Measurements from ENCODE around the gene SEMA4D.

Gene SEMA4D

GRCh38 chr9:89432986-89433530, 64.9 kb downstream of the SEMA4D start:
- DNase-seq (ENCODE audit: low read depth, low spot score), result no peak
- H3K4me3 ChIP-seq (ENCODE audit: low read depth, low read length), result no peak overlapping the region
- in situ Hi-C loops (cut with HindIII; ENCODE audit: low sequenced_read_pairs), result no loop called here
- no peak for TF ChIP-seq CTCF (IDR thresholded peaks at IDR 0.05; ENCODE audit: low read depth, low read length)

- in situ Hi-C loops (cut with HindIII; ENCODE audit: low sequenced_read_pairs), result no loop called here
- no peak for DNase-seq (ENCODE audit: low read depth, low spot score)
- H3K4me3 ChIP-seq (ENCODE audit: low read depth, low read length), result no peak overlapping the region
- TF ChIP-seq CTCF (IDR thresholded peaks at IDR 0.05; ENCODE audit: low read depth, low read length), result no peak
These were observed 65.8 kb downstream of the SEMA4D start for GRCh38 chr9:89431930-89432725.

- no peak for DNase-seq (ENCODE audit: low read depth, low spot score)
- in situ Hi-C loops (cut with HindIII; ENCODE audit: low sequenced_read_pairs), result no loop called here
- H3K4me3 ChIP-seq (ENCODE audit: low read depth, low read length), result no peak overlapping the region
- no peak for TF ChIP-seq CTCF (IDR thresholded peaks at IDR 0.05; ENCODE audit: low read depth, low read length)
These were observed 66.9 kb downstream of the SEMA4D start for GRCh38 chr9:89430995-89431394.

GRCh38 chr9:89428901-89429890, 68.7 kb downstream of the SEMA4D start:
- in situ Hi-C loops (cut with HindIII; ENCODE audit: low sequenced_read_pairs), result no loop called here
- peak; percentile 35 for TF ChIP-seq CTCF (IDR thresholded peaks at IDR 0.05; ENCODE audit: low read depth, low read length)

GRCh38 chr9:89428222-89428761, 69.6 kb downstream of the SEMA4D start:
- TF ChIP-seq CTCF (IDR thresholded peaks at IDR 0.05; ENCODE audit: low read depth, low read length), result no peak
- DNase-seq (ENCODE audit: low read depth, low spot score), result no peak
- in situ Hi-C loops (cut with HindIII; ENCODE audit: low sequenced_read_pairs), result no loop called here
- H3K4me3 ChIP-seq (ENCODE audit: low read depth, low read length), result no peak overlapping the region

More at GRCh38 chr9:89428901-89429890, 68.7 kb downstream of the SEMA4D start:
- DNase-seq (ENCODE audit: low read depth, low spot score), result no peak
- H3K4me3 ChIP-seq (ENCODE audit: low read depth, low read length), result no peak overlapping the region

GRCh38 chr9:89427621-89428221, 70.2 kb downstream of the SEMA4D start:
- no peak overlapping the region for H3K4me3 ChIP-seq (ENCODE audit: low read depth, low read length)
- in situ Hi-C loops (cut with HindIII; ENCODE audit: low sequenced_read_pairs), result no loop called here
- TF ChIP-seq CTCF (IDR thresholded peaks at IDR 0.05; ENCODE audit: low read depth, low read length), result no peak
- no peak for DNase-seq (ENCODE audit: low read depth, low spot score)

Measured in astrocyte of the spinal cord (primary cell).